Naive B cell (primary cell): ENCODE measurements around the gene WDR46. TPM values are rescaled to one million over a fixed set of nuclear protein-coding genes. Genes with fewer than 3 reads are reported as not detected.

Source experiments
- ATAC-seq, 2 donors: fragments of 150-1000 bp; cut with Tn5 transposase; 2 replicates each; pipeline ENCODE4 v1.10.0; 2021; ENCODE audit warnings: low read depth in 2 of 2, mild to moderate bottlenecking in 2 of 2, moderate library complexity in 2 of 2
- DNase-seq: peaks from one replicate; pipeline ENCODE4 v3.0.0; 2022
- H3K27ac Mint-ChIP-seq, 6 donors: one replicate each; pipeline ENCODE4 v1.8.0; 2020 to 2022; ENCODE audit warnings: mild to moderate bottlenecking in 6 of 6, mixed read lengths in 6 of 6, moderate library complexity in 5 of 6, inconsistent platforms in 2 of 6
- H3K27me3 Mint-ChIP-seq, 3 donors: one replicate each; pipeline ENCODE4 v1.8.0; 2021 to 2022; ENCODE audit warnings: mixed read lengths in 3 of 3, mild to moderate bottlenecking in 1 of 3
- H3K36me3 Mint-ChIP-seq, 2 donors: one replicate each; pipeline ENCODE4 v1.8.0; 2020 to 2022; ENCODE audit warnings: mixed read lengths in 2 of 2, inconsistent platforms in 1 of 2, mild to moderate bottlenecking in 1 of 2
- H3K4me1 Mint-ChIP-seq, 3 donors: one replicate each; pipeline ENCODE4 v1.8.0; 2020 to 2022; ENCODE audit warnings: mixed read lengths in 3 of 3, inconsistent platforms in 1 of 3, mild to moderate bottlenecking in 1 of 3, moderate library complexity in 1 of 3
- H3K4me3 Mint-ChIP-seq, 8 donors: one replicate each; pipeline ENCODE4 v1.8.0; 2020 to 2022; ENCODE audit warnings: mild to moderate bottlenecking in 8 of 8, mixed read lengths in 8 of 8, moderate library complexity in 8 of 8, inconsistent platforms in 2 of 8
- H3K9me3 Mint-ChIP-seq, 7 donors: one replicate each; pipeline ENCODE4 v1.8.0; 2020 to 2022; ENCODE audit warnings: mixed read lengths in 7 of 7, mild to moderate bottlenecking in 5 of 7, inconsistent platforms in 2 of 7, moderate library complexity in 1 of 7
- polyA plus RNA-seq, 6 donors: library from polyadenylated mRNA; unstranded; fragments of 300-500 nt; fragmentation: Illumina TruSeq; gene quantifications; one replicate each; pipeline ENCODE4 v1.2.3, GENCODE V29; 2021; ENCODE audit warnings: low read depth in 6 of 6

The WDR46 gene
- 10 to 100 TPM; 50.5 to 78.0 (median 59.3) TPM for polyA plus RNA-seq

DNA sequence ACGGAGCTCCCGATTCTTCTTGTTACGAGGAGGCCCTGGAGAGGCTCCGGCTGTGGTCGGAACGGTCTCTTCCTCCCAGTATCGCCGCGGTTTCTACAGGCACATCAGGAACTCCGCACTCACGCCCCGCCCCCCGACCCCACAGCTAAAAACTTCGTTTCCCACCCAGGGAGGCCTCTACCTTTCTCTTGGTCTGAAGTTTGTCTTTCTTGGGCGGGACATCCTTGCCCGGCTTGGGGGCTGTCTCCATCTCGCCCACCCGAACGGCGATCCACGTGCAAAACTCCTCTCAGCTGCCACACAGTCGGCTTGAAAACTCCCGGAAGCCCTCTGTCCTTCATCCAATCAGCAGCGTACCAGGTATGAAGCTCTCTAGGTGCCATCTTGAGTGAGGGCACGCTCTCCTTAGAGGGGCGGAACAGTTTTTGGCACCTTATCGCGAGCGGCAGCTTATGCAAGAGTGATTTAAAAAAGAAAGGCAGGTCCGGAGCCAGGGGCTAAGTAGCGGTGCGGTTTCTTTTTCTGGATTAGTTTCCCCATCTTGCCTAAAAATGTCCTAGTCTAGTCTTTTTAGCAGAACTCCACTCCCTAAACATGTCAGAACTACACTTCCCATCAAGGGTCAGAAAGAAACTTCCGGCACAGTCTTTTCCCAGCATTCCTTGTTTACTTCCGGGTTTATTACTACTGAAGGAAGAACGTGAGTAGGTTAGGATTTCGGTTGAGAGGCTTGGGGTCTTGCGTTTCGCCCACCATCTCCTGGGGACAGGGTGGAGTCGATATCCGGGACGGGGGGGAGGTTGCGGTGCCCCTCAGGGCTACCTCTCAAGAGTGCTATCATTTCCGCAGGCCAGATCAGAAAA lies at the start of gene WDR46, which contains the start of gene PFDN6:
Gene WDR46 (minus strand): TSS at position 319 of the 863 bp plus-strand sequence. CDS start 69 bp downstream, at position 250.
Gene PFDN6 (plus strand): TSS at position 681 of the 863 bp plus-strand sequence. CDS start 256 bp downstream, outside the sequence.
- Mint-ChIP-seq H3K4me1 (peaks cover 40 to 61% (median 54%) of the 10 kb centered on the region in 3 donors), H3K27me3 (no peaks in the 10 kb centered on the region), H3K9me3 (no peaks in the 10 kb centered on the region), H3K27ac (peak within 1 kb of the TSS; percentile 88 to 98 (median 96)), H3K4me3 (peak within 1 kb of the TSS; percentile 93 to 100 (median 98)), H3K36me3 (peaks cover 5 to 11% of the 10 kb centered on the region in 2 donors)
- ATAC-seq (peak; percentile 95 to 96), DNase-seq (peak; percentile 86)

DNA sequence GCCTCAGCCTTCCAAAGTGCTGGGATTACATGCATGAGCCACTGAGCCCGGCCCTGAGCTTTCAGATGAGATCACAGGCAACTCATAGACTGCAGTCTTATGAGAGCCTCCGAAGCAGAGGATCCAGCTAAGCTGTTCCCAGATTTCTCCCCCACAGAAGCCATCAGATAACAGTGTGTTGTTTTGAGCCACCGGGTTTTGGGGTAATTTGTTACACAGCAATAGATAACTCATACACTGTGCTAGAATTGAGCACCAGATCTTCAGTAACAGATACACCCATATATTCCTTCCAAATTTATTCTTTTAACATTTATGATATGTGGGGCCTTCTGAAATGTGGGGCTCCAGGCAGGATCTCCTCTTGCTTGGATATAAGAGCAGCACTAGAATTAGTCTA lies 47.5 kb upstream of the WDR46 start:
- Mint-ChIP-seq H3K27me3 (no peaks in the 10 kb centered on the region), H3K9me3 (no peaks in the 10 kb centered on the region), H3K36me3 (no peaks in the 10 kb centered on the region), H3K4me3 (no peak overlapping the region), H3K4me1 (peaks cover 18 to 65% (median 50%) of the 10 kb centered on the region in 3 donors), H3K27ac (no peak overlapping the region)
- DNase-seq: no peak
- ATAC-seq: no peak

GRCh38 chr6:33335916-33336315 lies 46.9 kb upstream of the WDR46 start:
- no peaks in the 10 kb centered on the region for H3K36me3 Mint-ChIP-seq
- no peaks in the 10 kb centered on the region for H3K9me3 Mint-ChIP-seq
- no peaks in the 10 kb centered on the region for H3K27me3 Mint-ChIP-seq
- peaks cover 22 to 69% (median 56%) of the 10 kb centered on the region in 3 donors for H3K4me1 Mint-ChIP-seq
- peak; percentile 41 to 56 for ATAC-seq
- peak overlapping the region in 1 of 8 donors; percentile 5 for H3K4me3 Mint-ChIP-seq
- H3K27ac Mint-ChIP-seq: peak overlapping the region in 1 of 6 donors; percentile 60
- no peak for DNase-seq

DNA sequence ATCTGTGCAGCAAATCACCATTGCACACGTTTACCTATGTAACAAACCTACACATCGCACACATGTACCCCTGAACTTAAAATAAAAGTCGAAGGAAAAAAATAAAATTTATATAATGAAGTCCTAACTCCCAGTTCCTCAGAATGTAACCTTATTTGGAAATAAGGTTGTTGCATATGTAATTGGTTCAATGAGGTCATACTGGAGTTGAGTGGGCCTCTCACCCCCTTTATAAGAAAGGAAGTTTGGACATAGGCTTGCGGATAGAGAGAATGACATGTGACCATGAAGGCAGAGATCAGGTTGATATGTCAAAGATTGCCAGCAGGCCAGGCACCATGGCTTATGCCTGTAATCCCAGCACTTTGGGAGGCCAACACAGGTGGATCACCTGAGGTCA lies 44.6 kb upstream of the WDR46 start:
- ATAC-seq (no peak), DNase-seq (no peak)
- peak overlapping the region in 3 of 8 donors; percentile 28 to 45 (median 41) for H3K4me3 Mint-ChIP-seq
- H3K4me1 Mint-ChIP-seq: peaks cover 31 to 71% (median 57%) of the 10 kb centered on the region in 3 donors
- H3K27ac Mint-ChIP-seq: peak overlapping the region in 2 of 6 donors; percentile 36 to 42
- no peaks in the 10 kb centered on the region for H3K36me3 Mint-ChIP-seq
- H3K27me3 Mint-ChIP-seq: no peaks in the 10 kb centered on the region
- no peaks in the 10 kb centered on the region for H3K9me3 Mint-ChIP-seq

- DNase-seq (peak; percentile 32), ATAC-seq (peak; percentile 65 to 67)
- peak overlapping the region in 7 of 8 donors; percentile 27 to 79 (median 49) for H3K4me3 Mint-ChIP-seq
- H3K27ac Mint-ChIP-seq: peak overlapping the region in 4 of 6 donors; percentile 44 to 87 (median 74)
- H3K9me3 Mint-ChIP-seq: no peaks in the 10 kb centered on the region
- H3K36me3 Mint-ChIP-seq: no peaks in the 10 kb centered on the region
- H3K27me3 Mint-ChIP-seq: no peaks in the 10 kb centered on the region
- peaks cover 35 to 73% (median 62%) of the 10 kb centered on the region in 3 donors for H3K4me1 Mint-ChIP-seq
Measured at GRCh38 chr6:33330736-33331135, 41.7 kb upstream of the WDR46 start.

- peaks cover 30 to 67% (median 51%) of the 10 kb centered on the region in 3 donors for H3K4me1 Mint-ChIP-seq
- H3K9me3 Mint-ChIP-seq: no peaks in the 10 kb centered on the region
- H3K27me3 Mint-ChIP-seq: no peaks in the 10 kb centered on the region
- DNase-seq (no peak), ATAC-seq (no peak)
- no peaks in the 10 kb centered on the region for H3K36me3 Mint-ChIP-seq
- H3K27ac Mint-ChIP-seq: peak overlapping the region in 3 of 6 donors; percentile 42 to 86 (median 67)
- H3K4me3 Mint-ChIP-seq: no peak overlapping the region
Measured at GRCh38 chr6:33329058-33329457, 40.0 kb upstream of the WDR46 start.

- peaks cover 54 to 62% (median 55%) of the 10 kb centered on the region in 3 donors for H3K4me1 Mint-ChIP-seq
- DNase-seq (peak; percentile 86), ATAC-seq (peak; percentile 46 to 53)
- peak overlapping the region; percentile 89 to 100 (median 96) for H3K27ac Mint-ChIP-seq
- H3K4me3 Mint-ChIP-seq: peak overlapping the region; percentile 89 to 100 (median 98)
- no peaks in the 10 kb centered on the region for H3K9me3 Mint-ChIP-seq
- peaks cover 13 to 24% of the 10 kb centered on the region in 2 donors for H3K36me3 Mint-ChIP-seq
- H3K27me3 Mint-ChIP-seq: no peaks in the 10 kb centered on the region
Measured at GRCh38 chr6:33324125-33324524, 35.1 kb upstream of the WDR46 start.

- Mint-ChIP-seq H3K27me3 (no peaks in the 10 kb centered on the region), H3K36me3 (peaks cover 13 to 29% of the 10 kb centered on the region in 2 donors), H3K27ac (peak overlapping the region; percentile 89 to 100 (median 96)), H3K9me3 (no peaks in the 10 kb centered on the region), H3K4me3 (peak overlapping the region; percentile 89 to 100 (median 98)), H3K4me1 (peaks cover 54 to 63% (median 55%) of the 10 kb centered on the region in 3 donors)
- ATAC-seq (no peak), DNase-seq (no peak)
Measured at GRCh38 chr6:33323623-33323948, 34.5 kb upstream of the WDR46 start.

- ATAC-seq: no peak
- H3K4me1 Mint-ChIP-seq: peaks cover 68 to 80% (median 74%) of the 10 kb centered on the region in 3 donors
Measured at GRCh38 chr6:33321227-33321626, 32.2 kb upstream of the WDR46 start.

GRCh38 chr6:33320315-33321181 lies 31.5 kb upstream of the WDR46 start:
- Mint-ChIP-seq H3K4me3 (peak overlapping the region; percentile 89 to 100 (median 97)), H3K4me1 (peaks cover 70 to 83% (median 75%) of the 10 kb centered on the region in 3 donors), H3K9me3 (no peaks in the 10 kb centered on the region), H3K27ac (peak overlapping the region in 4 of 6 donors; percentile 32 to 100 (median 83)), H3K36me3 (peaks cover 13 to 33% of the 10 kb centered on the region in 2 donors), H3K27me3 (no peaks in the 10 kb centered on the region)
- DNase-seq (no peak), ATAC-seq (no peak)

More at GRCh38 chr6:33321227-33321626, 32.2 kb upstream of the WDR46 start:
- DNase-seq: no peak
- H3K36me3 Mint-ChIP-seq: peaks cover 13 to 33% of the 10 kb centered on the region in 2 donors
- peak overlapping the region in 3 of 6 donors; percentile 87 to 95 (median 94) for H3K27ac Mint-ChIP-seq
- H3K4me3 Mint-ChIP-seq: peak overlapping the region; percentile 89 to 100 (median 97)
- no peaks in the 10 kb centered on the region for H3K9me3 Mint-ChIP-seq
- H3K27me3 Mint-ChIP-seq: no peaks in the 10 kb centered on the region

DNA sequence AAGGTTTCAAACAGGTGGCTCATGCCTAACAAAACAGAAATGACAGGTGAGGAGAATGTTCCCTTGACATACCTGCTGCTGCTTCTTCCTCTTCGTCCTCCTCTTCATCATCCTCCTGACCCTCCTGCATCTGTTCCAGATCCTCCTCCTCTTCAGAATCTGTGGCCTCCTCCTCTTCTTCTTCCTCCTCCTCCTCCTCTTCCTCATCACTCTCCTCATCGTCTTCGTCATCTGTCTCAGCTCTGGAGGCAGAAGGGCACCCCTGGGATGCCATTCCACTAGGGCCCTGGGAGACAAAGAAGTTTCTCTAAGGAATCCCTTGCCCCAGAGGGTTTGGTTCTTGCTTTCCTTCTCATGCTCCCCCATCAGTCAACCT lies 30.9 kb upstream of the WDR46 start:
- Mint-ChIP-seq H3K4me1 (peaks cover 76 to 89% (median 81%) of the 10 kb centered on the region in 3 donors), H3K27ac (peak overlapping the region in 2 of 6 donors; percentile 60 to 100), H3K9me3 (no peaks in the 10 kb centered on the region), H3K27me3 (no peaks in the 10 kb centered on the region), H3K36me3 (peaks cover 13 to 33% of the 10 kb centered on the region in 2 donors), H3K4me3 (peak overlapping the region in 6 of 8 donors; percentile 16 to 100 (median 92))
- DNase-seq: no peak
- no peak for ATAC-seq

GRCh38 chr6:33318426-33319073 lies 29.5 kb upstream of the WDR46 start:
- Mint-ChIP-seq H3K4me1 (peaks cover 78 to 88% (median 87%) of the 10 kb centered on the region in 3 donors), H3K36me3 (peaks cover 13 to 33% of the 10 kb centered on the region in 2 donors), H3K9me3 (no peaks in the 10 kb centered on the region), H3K27me3 (no peaks in the 10 kb centered on the region), H3K27ac (peak overlapping the region; percentile 98 to 100 (median 98)), H3K4me3 (peak overlapping the region; percentile 89 to 100 (median 100))
- ATAC-seq (no peak), DNase-seq (no peak)
